Activated CD8-positive, alpha-beta memory T cell treated with anti-CD3 and anti-CD28 coated beads, Interleukin-2, amount 50 U/mL, for 4 hours (primary cell): ENCODE measurements around the gene LY86.

Experiments used
- DNase-seq: peaks from one replicate; pipeline ENCODE4 v3.0.0-alpha.2; 2020

The LY86 gene

DNA sequence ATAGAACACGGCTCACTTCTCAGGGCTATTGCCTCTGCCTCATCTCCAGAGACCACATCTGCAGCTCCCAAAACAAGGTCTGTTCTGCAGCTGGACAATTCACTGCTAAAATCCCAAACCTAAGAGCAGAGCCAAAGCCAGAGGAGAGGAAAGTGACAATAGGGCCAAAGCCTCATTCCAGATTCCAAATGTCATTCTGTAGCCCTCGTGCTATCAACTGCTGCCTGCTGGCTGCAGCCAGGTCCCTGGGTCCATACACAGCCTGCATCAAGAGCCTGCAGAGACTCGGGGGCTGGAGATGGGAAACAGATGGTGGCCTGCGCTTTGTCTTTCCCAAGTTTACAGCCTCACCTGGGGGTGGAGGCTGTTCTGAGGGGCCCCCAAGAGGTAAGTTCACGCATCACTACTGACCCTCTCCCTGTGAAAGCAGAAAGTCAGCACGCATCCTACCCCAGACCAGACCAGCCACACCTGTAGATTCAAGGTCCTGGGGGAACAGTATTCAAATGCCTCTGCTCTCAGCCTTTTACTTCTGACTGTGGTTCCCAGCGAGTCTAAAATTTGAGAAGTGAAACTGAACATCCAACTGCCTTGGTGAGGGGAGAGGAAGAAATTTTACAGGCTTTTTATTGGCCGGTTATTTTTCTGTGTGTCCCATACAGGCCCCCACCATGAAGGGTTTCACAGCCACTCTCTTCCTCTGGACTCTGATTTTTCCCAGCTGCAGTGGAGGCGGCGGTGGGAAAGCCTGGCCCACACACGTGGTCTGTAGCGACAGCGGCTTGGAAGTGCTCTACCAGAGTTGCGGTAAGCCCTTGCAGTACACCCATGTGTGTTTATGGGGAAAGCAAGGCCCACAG is at the start of gene LY86:
Gene LY86, plus strand, starts transcription at position 657 of the 860 bp plus-strand sequence. Its CDS starts 15 bp downstream, at position 672.
- DNase-seq = no peak

DNA sequence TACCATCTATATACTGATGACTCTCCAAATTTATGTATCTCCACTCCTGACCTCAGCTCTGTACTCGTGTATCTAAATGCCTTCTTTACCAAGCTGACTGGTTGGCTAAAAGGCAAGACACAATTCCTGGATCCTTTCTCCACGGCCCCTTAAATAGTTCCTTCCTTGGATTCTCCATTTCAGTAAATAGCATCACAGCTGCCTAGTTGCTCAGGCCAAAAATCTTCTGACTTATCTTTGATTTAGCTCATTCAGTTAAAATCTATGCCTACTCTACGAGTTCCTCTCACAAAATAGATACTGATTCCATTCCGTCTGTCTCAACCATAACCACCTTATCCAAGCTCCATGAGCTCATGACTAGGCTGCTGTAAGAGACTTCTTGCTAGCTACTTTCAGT is 49.5 kb upstream of the LY86 start:
- DNase-seq = no peak

DNA sequence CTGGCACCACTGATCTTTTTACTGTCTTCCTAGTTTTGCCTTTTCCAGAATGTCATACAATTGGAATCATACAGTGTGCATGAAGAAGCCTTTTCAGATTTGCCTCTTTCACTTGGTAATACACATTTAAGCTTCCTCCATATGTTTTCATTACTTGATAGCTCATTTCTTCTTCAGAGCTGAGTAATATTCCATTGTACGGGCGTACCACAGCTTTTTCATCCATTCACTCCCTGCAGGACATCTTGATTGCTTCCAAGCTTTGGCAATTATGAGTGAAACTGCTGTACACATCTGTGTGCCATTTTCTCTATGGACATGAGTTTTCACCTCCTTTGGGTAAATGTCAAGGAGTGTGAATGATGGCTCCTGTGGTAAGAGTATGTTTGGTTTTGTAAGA is 46.2 kb upstream of the LY86 start:
- DNase-seq = no peak

DNA sequence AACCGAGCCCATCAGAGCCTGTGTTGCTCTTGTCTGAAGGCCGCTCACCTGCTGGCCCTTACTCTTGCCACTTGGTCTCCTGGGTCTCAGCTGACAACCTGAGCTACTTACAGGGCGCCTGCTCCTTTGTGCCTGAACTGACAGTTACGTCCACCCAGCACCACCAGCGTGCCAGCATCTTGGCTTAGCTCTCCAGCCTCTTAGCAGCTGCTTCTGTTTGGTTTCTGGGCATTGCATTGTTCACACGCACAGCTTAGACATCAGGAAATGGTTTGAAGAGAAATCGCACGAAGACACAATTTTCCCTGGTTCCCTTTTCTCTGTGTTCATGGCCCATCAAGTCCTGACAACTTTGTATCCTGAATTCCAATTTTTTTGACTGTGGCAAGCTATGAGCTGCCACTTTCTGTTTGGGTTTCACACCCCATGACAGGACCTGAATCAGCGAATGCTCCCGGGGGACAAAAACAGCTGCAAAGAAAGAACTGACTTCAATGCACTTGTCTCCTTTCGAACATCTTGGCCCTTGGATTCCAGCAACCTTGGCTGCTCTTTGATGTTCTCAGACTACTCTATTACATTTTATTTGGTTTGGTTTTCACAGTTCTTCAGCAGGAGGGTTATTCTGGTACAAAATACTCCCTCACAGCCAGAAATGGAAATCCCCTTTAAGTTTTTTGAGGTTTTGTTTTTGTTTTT is 45.2 kb upstream of the LY86 start:
- DNase-seq = no peak

DNA sequence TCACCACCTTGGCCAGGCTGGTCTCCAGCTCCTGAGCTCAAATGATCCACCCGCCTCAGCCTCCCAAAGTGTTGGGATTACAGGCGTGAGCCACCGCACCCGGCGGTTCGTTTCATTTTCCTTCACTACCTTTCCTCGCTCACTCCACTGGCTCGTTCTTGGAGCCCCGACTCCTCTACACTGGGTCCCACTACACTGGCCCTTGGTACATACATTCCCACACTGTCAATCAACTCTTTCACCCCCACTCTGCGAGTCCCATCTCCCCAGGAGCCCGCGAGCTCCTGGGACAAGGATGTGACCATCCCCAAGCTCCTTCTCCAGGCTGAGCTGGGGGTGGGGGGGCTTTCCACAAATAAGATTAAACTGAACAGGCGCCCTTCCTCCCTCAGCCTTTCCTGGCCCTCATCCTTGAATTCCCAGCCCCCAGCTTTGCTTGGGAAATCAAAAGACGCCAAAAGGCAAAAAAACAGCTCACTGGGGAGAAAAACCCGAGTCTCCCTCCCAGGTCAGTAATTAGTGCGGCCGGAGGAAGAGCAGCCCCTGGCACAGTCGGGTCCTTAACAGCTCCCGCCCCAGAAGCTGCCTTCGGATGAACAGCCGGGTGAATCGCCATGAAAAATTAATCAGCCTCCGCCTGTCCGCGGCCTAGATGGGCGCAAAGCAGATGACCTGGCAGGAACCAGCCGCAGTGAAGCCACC is 42.8 kb upstream of the LY86 start:
- DNase-seq = no peak

DNA sequence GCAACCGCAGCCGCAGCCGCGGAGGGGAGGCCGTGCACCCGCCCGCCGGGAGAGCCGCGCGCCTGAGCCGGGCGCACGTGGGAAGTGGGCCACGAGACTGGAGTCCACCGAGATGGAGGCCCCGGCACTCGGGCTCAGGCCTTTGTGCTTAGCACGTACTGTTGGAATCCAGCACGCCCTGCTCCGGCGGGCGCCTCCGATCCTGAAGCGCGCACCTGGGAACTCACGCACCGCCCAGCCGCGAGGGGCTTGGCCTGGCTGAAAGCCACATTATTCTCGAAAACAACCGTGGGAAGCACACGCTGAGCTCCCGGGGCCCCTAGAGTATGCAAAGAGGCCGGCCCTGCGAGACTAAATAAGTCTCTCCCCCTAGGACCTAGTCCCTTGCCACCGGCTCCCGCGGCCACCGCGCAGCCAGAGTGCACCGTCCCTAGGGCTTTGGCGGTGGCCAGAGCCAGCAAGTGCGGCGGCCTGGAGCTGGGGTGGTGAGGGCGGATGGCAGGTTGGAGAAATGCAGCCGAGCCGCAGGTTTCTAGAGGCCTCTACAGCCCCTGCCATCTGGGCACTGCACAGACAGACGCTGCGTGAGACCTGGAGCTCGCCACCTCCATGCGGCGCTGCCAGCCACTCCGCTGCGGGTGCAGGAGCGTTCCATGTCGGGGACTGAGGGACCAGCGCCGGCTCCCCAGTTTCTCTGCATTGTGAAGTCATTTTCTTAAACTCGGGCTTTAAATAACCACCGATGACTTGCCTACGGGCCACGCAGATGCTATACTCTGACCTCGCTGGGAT is 42.0 kb upstream of the LY86 start:
- peak; percentile 41 for DNase-seq

DNA sequence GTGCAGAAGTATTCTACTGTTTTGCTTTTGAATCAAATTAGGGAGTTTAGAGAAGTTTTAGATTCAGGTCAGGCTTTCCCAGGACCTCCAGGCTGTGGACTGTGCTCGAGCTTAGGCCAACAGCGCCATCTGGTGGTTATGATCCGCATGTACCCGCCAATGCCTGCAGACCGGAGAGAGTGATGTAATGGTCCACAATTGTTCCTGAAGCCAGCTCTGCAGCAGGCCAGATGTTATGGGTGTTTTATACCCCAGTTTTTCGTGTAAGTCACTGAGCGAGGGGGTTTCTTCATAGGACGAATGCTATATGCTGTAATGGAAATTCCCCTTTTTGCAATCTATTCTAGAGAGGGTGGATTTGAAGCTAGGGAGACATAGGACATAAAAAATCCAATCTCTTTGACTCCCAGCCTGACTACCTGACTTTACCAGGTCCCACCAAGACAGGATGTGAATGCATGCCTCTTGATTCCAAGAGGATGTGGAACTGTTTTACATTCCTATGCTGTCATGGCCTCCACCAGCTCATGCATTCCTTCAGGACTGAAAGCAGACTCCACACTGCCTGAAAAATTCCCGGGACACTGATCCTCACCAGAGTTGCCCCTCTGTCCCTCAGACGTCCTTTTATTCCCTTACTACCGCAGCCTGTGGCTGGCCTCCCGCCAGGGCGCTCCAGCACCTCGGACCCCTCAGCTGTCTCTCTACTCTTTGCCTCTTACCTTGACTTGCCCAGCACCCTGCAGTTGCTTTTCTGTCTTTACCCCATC is 41.2 kb upstream of the LY86 start:
- peak; percentile 84 for DNase-seq

DNA sequence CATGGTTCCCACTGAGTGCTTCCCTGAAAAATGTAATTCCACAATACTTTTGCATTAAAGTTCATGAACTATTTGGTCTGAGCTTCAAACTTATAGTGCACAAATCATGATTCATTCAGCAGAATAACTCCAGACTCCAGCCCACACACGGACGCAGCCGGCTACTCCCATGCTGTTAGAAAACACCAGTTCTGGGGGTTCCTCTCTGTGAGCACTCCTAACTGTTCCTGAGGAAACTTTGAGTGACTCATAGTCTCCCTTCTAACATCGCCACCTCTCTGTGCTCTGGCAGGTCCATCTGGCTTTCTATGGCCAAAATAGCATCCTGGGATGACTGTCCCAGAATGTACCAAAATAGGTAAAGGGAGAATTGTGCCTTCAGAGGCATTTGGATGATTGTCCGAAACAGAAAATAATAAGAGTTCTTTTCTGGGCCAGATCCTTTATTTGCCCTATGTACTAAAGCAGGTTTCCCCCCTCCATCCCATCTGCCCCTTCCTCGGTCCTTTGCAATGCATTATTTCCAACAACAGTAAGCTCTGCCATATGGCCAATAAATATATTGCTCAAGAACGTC is 32.3 kb upstream of the LY86 start:
- no peak for DNase-seq

DNA sequence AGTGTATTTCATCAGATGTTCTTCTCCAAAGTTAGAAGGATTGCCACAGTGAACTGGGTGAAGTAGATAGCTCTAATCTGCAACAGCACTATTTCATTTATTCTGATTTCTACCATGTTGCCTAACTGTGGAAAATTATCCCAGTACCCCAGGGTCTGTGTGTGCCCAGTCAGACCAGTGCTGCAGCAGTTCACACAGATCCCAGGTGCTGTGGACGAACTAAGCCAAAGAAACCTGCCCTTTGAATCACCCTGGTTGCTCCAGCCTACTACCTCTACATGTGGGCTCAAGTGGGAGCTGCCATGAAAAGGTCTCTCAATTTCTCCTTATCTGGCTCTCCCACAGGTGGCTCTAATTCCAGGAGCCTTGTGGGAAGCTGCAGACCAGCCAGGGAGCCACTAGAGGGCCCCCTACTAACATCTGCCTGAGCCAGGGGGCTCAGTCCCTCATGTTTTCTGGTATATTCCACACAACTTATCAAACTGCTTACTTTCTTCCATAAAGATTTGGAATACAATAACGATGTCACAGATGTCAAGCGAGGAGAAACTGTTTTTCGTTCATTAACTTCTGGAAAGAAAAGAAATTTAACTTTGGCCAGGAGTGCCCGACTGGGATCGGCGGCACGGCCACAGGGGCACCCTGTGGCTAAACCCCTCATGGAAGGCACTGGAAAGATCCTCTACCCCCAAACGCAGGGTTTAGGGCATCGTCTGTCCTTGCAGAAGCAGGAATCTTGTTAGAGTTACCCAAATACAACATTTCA is 31.6 kb upstream of the LY86 start:
- DNase-seq = peak; percentile 45

DNA sequence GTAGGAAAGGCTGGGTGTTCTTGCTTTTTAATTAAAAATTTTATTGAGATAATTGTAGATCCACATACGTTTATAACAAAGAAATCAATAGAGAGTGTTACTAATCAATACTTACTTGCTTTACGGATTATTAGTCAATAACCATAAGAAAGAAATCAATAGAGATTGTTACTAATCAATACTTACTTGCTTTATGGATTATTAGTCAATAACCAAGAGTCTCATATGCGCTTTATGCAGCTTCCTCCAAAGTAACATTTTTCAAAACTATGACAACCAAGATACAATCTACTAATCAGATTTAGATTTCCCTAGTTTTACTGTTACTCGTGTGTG is 31.0 kb upstream of the LY86 start:
- no peak for DNase-seq

DNA sequence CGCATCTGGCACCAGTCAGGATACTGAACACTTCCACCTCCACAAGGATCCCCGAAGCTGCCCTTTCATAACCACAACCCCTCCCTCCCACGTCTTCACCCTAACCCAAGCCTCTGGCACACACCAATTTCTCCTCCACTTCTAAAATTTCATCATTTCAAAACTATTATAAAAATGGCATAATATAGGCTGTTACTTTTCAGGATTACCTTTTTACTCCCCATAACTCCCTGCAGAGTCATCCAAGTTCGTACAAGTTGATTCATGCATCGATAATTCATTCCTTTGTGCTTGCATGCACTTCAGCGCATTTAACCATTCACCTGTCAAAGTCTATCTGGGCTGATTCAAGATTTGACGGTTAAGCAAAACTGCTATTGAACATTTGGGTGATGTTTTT is 30.6 kb upstream of the LY86 start:
- no peak for DNase-seq

DNA sequence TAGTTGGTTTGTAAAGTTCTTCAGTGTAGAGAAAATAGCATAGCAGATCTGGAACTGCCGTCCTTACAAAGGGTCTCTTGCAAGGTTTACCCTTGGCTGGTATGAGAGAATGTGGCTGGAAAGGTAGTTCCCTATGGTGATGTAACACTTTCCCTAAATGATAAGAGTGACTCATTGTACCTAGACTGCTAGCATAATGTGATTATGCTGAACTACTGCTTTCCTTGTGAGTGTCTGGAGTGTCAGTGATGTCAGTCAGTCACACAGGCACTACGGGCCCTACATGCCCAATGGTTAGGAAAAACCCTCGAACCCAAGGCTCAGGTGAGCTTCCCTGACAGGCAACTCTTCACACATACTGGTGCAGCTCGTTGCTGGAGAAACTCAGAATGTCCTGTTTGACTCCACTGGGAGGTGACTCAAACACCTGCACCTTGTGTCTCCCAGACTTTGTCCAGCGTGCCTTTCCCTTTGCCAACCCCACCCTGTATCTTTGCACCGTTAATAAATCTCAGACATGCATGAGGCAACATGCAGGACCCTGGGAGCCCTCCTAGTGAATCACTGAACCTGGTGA is 28.4 kb upstream of the LY86 start:
- DNase-seq = no peak

DNA sequence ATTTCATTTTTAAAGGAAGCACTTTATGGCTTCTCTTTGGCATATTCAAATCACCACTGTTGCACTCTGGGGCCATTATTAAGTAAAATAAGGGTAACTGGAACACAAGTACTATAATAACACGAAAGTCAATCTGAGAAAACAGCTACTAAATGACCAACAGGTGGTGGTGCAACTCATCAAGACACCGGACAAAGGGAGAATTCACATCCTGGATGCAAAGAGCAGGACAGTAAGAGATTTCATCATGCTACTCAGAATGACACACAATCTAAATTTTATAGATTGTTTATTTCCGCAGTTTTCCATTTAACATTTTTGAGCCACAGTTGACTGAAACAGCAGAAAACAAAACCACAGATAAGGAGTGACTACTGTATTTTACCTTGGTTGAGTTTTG is 27.6 kb upstream of the LY86 start:
- no peak for DNase-seq

DNA sequence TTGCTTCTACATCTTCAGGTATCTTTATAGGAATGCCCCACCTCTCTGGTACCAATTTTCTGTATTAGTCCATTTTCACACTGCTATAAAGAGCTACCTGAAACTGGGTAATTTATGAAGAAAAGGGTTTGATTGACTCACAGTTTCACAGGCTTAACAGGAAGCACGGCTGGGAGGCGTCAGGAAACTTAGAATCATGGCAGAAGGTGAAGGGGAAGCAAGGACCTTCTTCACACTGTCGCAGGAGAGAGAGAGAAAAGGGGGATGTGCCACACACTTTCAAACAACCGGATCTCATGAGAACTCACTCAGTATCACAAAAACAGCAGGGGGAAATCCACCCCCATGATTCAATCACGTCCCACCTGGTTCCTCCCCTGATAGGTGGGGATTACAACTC is 24.4 kb upstream of the LY86 start:
- DNase-seq = no peak

DNA sequence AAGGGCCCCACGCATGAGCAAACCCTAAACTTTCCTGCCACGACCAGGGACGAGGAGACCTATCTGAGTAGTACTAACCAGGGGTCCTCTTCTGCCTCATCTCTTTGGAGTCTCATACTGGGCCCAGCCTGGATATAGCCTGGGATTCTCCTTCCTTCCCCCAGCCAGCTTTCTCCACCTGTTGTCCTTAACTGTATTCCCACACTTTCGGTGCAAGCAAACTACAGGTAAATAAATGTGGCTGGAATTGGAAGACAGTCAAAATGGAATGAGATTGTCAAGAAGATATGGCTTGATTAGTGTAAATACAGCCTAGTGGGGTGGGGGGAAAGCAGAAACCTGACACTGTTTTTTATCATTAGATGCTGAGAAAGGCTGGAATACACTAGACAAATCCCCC is 23.5 kb upstream of the LY86 start:
- DNase-seq = no peak

DNA sequence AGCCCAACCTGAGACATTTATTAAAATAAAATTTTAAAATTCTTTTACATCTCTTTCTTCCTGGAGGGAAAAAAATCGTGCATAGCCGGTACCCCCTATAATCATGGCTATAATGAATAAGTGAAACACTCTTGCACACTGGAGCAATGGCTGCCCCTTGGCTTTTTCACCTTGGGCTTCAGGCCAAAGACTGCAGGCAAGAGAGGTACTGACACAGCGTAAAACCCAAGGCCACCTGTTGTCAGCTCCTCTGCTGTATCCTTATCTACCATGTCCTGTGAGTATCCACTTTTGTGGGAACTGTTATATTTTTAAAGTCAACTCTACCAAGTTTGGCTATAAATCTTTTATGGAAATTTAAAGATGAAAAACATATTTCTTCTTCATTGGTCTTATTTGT is 23.0 kb upstream of the LY86 start:
- DNase-seq = no peak

DNA sequence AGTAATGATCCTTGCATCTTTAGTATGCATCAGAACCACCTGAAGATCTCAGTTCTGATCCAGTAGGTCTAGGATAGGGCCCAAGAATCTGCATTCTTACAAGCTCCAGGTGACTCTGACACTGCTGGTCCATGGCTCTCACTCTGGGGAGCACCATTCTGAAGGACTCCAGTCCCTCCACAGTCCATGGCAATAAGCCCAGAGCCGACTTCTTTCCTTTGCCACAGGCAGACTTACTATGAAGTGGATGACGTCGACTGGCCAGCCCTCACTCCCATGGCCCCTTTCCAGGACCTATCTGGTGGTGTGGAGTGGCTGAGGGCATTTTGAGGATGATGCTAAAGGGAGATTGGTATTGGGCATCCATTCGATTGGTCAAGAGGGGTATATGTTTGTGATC is 21.8 kb upstream of the LY86 start:
- no peak for DNase-seq

DNA sequence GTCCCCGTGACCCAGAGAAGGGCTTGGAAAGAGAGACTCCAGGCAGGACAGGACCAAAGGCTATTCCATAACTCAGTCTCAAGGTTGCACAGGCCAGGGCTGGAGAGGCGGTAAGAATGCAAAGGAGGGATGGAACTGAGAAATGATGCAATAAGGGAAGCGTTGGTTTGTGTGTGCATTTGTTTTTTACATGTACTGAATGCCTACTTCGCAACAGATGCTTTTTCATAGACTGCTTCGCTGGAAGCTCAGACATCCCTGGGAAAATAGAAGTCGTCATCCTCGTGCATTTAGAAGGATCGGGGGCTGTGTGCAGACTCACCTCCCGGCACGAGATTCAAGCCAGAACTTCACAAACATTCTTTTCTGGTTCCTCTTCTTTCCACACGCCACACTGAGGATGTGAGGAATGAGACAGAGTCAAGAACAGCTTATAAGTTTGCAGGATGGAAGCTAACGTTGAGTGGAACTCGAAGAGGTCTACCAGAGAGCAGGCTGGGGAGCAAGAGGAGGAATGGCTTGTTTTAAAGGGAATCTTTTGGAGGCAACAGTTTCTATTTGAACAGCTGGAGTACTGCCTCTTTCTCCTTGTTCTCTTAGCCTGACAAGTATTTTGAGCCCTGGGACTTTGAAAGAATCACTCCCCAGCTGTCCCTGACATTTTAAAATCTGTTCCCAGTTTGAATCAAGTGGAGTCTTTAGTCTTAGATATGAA is 19.3 kb upstream of the LY86 start:
- no peak for DNase-seq

DNA sequence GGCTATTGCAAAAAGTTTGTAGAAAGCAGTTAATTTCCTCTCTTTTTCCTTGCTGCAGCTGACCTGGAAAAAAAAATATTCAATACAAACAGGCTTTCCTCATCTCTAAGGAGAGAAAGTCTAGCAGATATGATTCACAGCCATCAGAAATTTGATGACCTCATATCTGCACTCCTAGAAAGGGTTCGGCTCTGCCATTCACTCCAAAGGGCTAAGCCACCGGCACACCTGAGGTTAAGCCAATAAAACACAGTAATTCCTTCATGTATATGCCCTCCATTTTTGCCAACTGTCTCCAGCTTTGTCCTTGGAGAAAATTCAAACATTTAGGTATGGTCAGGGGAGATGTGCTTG is 18.7 kb upstream of the LY86 start:
- no peak for DNase-seq
